HL-60 (cell line): ENCODE results near the gene PAWR.

Experiments used
- GABPA ChIP-seq: IDR thresholded peaks from 2 replicates; pipeline ENCODE4 v1.6.1; 2012; ENCODE audit warnings: low read depth
- POLR2AphosphoS5 ChIP-seq: IDR thresholded peaks from 2 replicates; pipeline ENCODE4 v1.6.1; 2012; ENCODE audit warnings: low read depth
- REST ChIP-seq: IDR thresholded peaks from 2 replicates; pipeline ENCODE4 v1.6.1; 2012; ENCODE audit warnings: low read depth; ENCODE audit not compliant: insufficient replicate concordance
- SPI1 ChIP-seq: IDR thresholded peaks from 2 replicates; pipeline ENCODE4 v1.6.1; 2012; ENCODE audit warnings: low read depth, mild to moderate bottlenecking, borderline replicate concordance
- TF ChIP-seq, protein P1 (sequence below): IDR thresholded peaks from one replicate; pipeline ENCODE4 v1.5.1; 2011; ENCODE audit warnings: low read length, control low read depth, inconsistent platforms; ENCODE audit not compliant: insufficient read depth

DNA sequence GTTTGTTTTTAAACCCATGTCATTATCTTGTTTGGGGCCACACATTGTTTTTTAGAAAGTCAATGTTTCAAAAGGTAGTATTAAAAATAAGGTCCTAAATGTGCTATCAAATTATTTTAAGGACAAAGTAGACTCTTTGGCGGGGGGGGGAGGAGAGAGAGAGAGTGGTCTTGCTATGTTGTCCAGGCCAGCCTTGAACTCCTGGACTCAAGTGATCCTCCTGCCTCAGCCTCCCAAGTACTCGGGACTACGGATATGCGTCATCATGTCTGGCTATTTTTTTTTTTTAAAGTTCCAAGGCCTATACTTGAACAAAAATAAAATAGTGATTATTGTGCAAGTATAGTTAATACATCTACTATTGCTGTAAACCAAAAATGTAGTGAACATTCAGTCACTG lies 26.2 kb downstream of the PAWR start:
- TF ChIP-seq, protein P1, sequence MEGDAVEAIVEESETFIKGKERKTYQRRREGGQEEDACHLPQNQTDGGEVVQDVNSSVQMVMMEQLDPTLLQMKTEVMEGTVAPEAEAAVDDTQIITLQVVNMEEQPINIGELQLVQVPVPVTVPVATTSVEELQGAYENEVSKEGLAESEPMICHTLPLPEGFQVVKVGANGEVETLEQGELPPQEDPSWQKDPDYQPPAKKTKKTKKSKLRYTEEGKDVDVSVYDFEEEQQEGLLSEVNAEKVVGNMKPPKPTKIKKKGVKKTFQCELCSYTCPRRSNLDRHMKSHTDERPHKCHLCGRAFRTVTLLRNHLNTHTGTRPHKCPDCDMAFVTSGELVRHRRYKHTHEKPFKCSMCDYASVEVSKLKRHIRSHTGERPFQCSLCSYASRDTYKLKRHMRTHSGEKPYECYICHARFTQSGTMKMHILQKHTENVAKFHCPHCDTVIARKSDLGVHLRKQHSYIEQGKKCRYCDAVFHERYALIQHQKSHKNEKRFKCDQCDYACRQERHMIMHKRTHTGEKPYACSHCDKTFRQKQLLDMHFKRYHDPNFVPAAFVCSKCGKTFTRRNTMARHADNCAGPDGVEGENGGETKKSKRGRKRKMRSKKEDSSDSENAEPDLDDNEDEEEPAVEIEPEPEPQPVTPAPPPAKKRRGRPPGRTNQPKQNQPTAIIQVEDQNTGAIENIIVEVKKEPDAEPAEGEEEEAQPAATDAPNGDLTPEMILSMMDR: no peak
- TF ChIP-seq REST: no peak
- no peak for TF ChIP-seq POLR2AphosphoS5
- TF ChIP-seq GABPA: no peak
- no peak for TF ChIP-seq SPI1
